KBM-7 (cell line): ENCODE results near the gene RPS25.
A peak's percentile ranks its signal among the peaks of the same experiment; 100 is the strongest.
"Not testable (repeated sequence)": the region's sequence is repeated elsewhere in the genome, so short reads cannot be mapped to it uniquely, and the experiment has no call there.

Experiments used
- DNase-seq: peaks from one replicate; pipeline ENCODE4 v3.0.0-alpha.2; 2015
- in situ Hi-C: fragments of 300-500 bp; cut with MboI; formaldehyde crosslinking; loops from 2 replicates; pipeline ENCODE4 v1.14.3; 2020; ENCODE audit warnings: low sequenced_read_pairs, low pct_unique_long_range_greater_than_20kb, mixed read lengths

RPS25 gene

GRCh38 chr11:118984337-118984736 is 33.8 kb downstream of the RPS25 start:
- DNase-seq, in situ Hi-C loops: not testable (repeated sequence)

GRCh38 chr11:118980191-118980881 is 37.8 kb downstream of the RPS25 start:
- in situ Hi-C loops, result no loop called here
- peak; percentile 87 for DNase-seq

GRCh38 chr11:118979434-118979833 is 38.7 kb downstream of the RPS25 start:
- peak; percentile 66 for DNase-seq
- in situ Hi-C loops, result no loop called here

GRCh38 chr11:118975771-118976709 is 42.1 kb downstream of the RPS25 start:
- DNase-seq, result no peak
- in situ Hi-C loops, result no loop called here

GRCh38 chr11:118973985-118974384 is 44.2 kb downstream of the RPS25 start:
- in situ Hi-C loops, result no loop called here
- DNase-seq, result no peak

- in situ Hi-C loops, result no loop called here
- DNase-seq, result no peak
Measured at GRCh38 chr11:118971646-118972045, 46.5 kb downstream of the RPS25 start, which contains the start of gene FOXR1. TSS of gene FOXR1 (plus strand) at chr11:118971761. CDS start at chr11:118971932, 171 bp downstream.

GRCh38 chr11:118969508-118969907 is 48.6 kb downstream of the RPS25 start:
- DNase-seq, in situ Hi-C loops: not testable (repeated sequence)
